Adipose tissue (tissue), 3 donors: ENCODE measurements around the gene LBR. TPM values are rescaled to one million over a fixed set of nuclear protein-coding genes. Genes with fewer than 3 reads are reported as not detected.
"Not testable (repeated sequence)": the region's sequence is repeated elsewhere in the genome, so short reads cannot be mapped to it uniquely, and the experiment has no call there.

ENCODE experiments used
- H3K27ac ChIP-seq: one replicate; pipeline ENCODE4 v1.5.1; 2013; ENCODE audit warnings: low read depth, low read length
- WGBS, 3 donors: extraction: QIAGEN DNeasy Blood & Tissue Kit; methylation state at CpG; one replicate each; pipeline ENCODE4 v1.1.7; 2013; 5-methylcytosine and 5-hydroxymethylcytosine counted together
- polyA plus RNA-seq, 3 donors: library from polyadenylated mRNA; stranded (reverse); fragments of 200-250 nt; gene quantifications; one replicate each; pipeline ENCODE4 v1.2.3, GENCODE V29; 2013
- donor health status: healthy with polysubstance abuse.
- donor health status: Bipolar disorder and iron deficiency.
- donor health status: healthy.

LBR gene
- polyA plus RNA-seq = 10 to 100 TPM in 2 of 3 donors, 1 to 10 TPM in 1; 8.5 to 19.6 (median 10.4) TPM

GRCh38 chr1:225427235-225428067 lies at the start of gene LBR:
TSS of gene LBR (minus strand) at chr1:225428038. CDS start at chr1:225424075, 3,963 bp downstream.
- WGBS, 3 donors = 0% methylated on average over 63 to 94 of the region's 94 CpGs
- H3K27ac ChIP-seq = peak within 1 kb of the TSS; percentile 52

DNA sequence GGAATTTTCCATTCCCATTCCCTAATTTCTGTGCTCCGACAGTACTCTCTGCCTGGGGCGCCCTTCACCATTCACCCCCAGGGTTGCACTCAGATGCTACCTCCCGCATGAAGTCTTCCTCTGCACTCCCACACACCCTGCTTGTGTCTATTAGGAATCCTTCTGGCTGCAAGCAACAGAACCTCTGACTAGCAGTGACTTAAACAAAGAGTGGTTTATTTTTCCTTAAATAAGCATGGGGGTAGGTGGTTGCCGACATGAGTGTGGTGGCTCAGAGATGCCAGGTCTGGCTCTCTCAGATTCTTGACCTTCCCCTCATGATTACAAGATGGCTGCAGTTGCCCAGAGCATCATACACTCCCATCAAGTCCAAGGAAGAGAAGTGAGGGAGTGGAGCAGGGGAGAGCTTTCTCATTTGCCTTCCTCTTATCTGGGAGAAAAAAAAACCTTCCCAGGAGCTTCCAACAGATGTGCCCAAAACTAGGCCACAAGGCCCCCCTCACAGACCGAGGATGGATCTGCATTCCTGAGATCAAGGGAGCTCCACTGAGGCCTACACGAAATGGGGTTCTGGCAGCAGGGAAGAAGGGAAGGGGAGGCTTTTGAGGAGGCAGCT lies 49.6 kb upstream of the LBR start:
- WGBS, 3 donors = 93 to 94% (median 93%) methylated on average over 6 of the region's 6 CpGs
- H3K27ac ChIP-seq = no peak overlapping the region

DNA sequence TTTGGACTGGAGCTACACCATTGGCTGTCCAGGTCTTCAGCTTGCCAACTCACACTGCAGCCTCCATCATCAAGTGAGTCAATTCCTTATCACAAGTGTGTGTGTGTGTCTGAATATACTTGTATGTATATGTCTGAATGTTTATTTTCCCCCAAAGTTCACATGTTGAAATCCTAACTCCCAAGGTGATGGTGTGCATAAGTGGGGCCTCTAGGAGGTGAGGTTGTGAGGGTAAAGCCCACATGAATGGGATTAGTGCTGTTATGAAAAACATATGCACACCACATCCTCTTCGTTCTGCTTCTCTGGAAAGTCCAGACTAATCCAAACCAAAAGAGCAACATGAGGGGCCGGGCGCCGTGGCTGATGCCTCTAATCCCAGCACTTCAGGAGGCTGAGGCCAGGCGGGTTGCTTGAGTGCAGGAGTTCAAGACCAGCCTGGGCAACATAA lies 48.7 kb upstream of the LBR start:
- H3K27ac ChIP-seq = no peak overlapping the region
- WGBS, 3 donors = 73 to 76% (median 75%) methylated on average over 5 of the region's 5 CpGs

DNA sequence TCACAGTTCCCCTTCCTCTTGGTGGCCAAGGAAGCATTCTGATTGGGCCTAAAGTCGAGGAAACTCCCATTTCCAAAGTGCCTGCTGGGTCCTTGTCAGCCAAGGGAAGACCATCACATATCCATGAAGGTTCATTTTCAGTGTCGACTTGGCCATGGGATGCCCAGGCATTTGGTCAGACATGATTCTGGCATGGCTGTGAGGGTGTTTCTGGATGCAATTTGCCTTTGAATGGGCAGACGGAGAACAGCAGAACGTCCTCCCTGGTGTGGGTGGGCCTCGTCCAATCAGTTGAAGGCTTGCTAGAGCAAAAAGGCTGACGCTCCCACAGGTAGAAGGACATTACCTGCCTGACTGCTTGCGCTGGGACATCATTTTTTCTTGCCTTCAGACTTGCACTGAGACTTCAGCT lies 48.3 kb upstream of the LBR start:
- no peak overlapping the region for H3K27ac ChIP-seq
- WGBS, 3 donors = 87 to 92% (median 90%) methylated on average over 7 of the region's 7 CpGs

- 26 to 29% (median 27%) methylated on average over 46 to 50 of the region's 50 CpGs for WGBS, 3 donors
- H3K27ac ChIP-seq = no peak overlapping the region
Observed at GRCh38 chr1:225474986-225475820, 47.4 kb upstream of the LBR start.

DNA sequence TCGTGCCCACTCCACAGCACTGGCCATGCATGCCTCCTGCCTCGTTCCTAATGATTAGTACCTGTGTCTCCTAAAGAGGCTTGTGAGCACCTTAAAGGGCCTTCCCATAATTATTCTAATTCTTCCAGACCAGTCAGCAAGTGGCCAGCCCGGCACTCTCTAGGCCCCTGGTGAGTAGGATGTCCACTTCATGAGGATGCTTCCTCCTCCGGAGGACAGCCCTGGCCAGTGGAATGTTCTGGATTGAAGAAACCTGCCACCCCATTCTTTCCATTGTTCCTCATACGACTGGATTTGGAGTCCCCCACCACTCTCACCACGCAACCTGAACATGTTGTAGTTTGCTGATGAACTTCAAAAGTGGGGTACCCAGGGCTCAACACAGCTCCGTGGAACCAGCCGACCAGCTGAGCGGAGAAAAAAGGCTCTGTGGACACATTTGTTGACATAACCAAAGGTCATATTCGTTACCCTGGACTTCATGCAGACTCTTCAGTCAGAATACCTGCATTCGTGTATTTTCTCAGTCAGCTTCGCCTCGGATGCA lies 46.7 kb upstream of the LBR start:
- no peak overlapping the region for H3K27ac ChIP-seq
- WGBS, 3 donors = 39 to 47% (median 41%) methylated on average over 13 of the region's 13 CpGs

DNA sequence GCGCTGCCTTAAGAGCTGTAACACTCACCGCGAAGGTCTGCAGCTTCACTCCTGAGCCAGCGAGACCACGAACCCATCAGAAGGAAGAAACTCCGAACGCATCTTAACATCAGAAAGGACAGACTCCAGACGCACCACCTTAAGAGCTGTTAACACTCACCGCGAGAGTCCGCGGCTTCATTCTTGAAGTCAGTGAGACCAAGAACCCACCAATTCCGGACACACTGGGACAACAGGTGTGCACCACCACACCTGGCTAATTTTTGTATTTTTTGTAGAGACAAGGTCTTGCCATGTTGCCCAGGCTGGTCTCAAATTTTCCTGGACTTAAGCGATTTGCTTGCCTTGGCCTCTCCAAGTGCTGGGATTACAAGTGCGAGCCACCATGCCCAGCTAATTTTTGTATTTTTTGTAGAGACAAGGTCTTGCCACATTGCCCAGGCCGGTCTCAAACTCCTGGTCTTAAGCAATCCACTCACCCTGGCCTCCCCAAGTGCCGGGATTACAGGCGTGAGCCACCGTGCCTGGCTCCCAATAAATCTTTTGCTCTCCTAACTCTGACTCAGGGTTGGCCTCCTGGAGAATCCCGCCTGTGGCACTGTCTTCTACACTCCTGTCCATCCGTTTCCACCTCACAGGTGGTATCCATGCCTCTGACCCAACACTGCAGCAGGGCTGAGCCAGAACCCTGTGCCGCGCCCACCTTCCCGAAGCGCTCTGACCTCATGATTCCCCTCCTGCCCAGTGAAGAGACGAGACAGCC lies 46.0 kb upstream of the LBR start:
- not testable (repeated sequence) for H3K27ac ChIP-seq
- 86 to 90% (median 89%) methylated on average over 26 of the region's 26 CpGs for WGBS, 3 donors

DNA sequence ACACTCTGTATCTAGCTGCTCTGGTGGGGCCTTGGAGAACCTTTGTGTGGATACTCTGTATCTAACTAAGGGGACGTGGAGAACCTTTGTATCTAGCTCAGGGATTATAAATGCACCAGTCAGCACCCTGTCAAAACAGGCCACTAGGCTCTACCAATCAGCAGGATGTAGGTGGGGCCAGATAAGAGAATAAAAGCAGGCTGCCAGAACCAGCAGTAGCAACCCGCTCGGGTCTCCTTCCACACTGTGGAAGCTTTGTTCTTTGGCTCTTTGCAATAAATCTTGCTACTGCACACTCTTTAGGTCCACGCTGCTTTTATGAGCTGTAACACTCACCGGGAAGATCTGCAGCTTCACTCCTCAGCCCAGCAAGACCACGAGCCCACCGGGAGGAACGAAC lies 45.4 kb upstream of the LBR start:
- H3K27ac ChIP-seq = not testable (repeated sequence)
- 52 to 70% (median 61%) methylated on average over 8 of the region's 8 CpGs for WGBS, 3 donors

DNA sequence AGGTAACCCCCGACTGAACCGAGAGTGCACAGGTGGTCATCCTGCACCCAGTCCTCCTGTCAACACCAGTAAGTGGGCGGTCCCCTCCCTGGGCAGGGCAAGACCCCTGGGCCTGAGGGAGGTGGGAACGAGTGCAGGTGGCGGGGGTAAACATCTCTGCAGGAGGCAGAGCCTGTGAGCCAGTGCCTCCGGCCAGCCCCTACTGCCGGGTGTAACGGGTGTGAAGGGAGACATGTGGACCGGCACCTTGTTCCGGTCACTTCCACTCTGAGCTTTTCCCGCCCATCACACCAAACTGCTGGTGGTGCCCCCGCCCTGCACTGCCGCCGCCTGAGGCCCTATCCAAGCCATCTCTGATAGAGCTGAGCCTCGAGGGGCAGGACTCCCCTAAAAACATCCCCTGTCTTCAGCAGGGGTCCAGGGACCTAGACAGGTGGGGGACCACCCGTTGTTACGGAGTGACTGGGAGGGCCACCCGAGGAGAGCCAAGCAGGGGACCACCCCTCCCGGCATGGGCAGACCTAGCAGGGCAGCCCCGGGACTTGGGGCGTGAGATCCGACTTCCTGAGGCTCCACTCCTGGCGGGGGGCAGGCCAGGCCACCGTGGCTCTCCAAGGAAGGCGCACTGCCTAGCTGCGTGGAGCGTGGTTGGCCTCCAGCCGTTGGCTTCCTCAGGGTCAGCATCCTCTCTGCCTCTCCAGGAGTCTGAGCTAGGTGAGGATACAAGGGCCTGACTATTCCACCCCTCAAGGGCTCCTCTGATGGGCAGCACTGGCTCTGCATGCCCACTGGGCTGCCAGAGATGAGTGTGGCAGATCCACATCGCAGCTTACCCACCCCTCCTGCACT lies 43.8 kb upstream of the LBR start:
- H3K27ac ChIP-seq = no peak overlapping the region
- WGBS, 3 donors = 72 to 82% (median 82%) methylated on average over 29 of the region's 29 CpGs

- WGBS, 3 donors = 69 to 77% (median 72%) methylated on average over 8 of the region's 8 CpGs
- no peak overlapping the region for H3K27ac ChIP-seq
Observed at GRCh38 chr1:225471109-225471452, 43.2 kb upstream of the LBR start.

DNA sequence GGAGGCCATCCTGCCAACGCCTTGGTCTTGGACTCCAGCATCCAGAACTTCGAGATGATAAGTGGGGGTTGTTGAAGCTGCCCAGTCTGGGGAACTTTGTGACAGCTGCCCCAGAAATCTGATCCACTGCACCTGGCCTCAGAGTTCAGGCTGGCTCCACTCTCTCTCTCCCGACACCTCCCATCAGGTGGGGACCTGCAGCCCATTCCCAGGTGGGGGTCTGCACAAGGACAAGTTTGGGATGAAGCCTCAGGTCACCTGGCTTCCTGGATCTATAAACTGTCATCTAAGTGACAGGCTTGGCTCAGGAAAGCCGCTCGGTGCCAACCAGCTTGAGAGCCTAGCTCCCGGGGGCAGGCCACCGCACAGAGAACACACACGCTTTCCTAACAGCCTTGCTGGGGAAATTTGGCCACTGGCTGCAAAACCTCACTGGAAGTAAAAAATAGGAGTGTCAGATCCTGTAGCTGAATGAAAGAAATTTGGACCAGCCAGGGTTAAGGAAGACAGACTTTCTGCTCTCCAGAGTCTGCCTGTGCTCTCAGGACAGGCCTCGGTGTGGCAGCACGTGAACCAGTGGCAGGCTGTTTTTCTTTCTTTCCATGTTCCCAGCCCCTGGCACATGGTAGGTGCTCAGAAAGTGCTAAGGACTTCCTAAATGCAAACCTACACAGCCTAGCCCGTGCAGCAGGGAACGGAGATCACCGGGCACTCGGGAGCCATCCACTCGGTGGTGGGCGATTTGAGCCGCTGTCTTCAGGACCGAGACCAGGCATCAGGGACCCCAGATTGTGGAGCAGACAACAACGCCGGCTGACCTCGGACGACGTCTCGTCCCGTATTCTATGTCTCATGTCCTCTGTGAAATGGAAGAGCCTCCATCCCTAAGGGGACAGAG lies 42.6 kb upstream of the LBR start:
- no peak overlapping the region for H3K27ac ChIP-seq
- WGBS, 3 donors = 78 to 85% (median 85%) methylated on average over 24 to 25 of the region's 25 CpGs

DNA sequence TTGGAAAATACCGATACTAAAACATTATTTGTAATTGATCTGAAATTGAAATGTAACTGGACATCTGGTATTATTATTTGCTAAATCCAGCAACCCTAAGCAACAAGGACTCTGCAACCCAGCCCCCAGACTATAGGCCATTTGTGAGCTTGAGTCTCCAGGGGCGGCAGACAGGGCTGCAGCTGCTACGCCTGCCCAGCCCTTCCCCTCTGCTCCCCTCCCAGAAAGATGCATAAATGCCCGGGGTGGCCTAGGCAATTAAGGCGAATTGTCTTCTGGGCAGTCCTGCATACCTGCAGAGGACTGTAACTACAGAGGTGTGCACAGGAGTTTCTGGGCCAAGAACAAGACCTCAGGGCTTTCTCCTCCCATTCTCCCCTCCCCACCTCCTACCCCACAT lies 41.2 kb upstream of the LBR start:
- 90 to 97% (median 96%) methylated on average over 5 of the region's 5 CpGs for WGBS, 3 donors
- no peak overlapping the region for H3K27ac ChIP-seq

- no peak overlapping the region for H3K27ac ChIP-seq
- WGBS, 3 donors = 74 to 85% (median 82%) methylated on average over 10 of the region's 10 CpGs
Observed at GRCh38 chr1:225468270-225469020, 40.6 kb upstream of the LBR start.

DNA sequence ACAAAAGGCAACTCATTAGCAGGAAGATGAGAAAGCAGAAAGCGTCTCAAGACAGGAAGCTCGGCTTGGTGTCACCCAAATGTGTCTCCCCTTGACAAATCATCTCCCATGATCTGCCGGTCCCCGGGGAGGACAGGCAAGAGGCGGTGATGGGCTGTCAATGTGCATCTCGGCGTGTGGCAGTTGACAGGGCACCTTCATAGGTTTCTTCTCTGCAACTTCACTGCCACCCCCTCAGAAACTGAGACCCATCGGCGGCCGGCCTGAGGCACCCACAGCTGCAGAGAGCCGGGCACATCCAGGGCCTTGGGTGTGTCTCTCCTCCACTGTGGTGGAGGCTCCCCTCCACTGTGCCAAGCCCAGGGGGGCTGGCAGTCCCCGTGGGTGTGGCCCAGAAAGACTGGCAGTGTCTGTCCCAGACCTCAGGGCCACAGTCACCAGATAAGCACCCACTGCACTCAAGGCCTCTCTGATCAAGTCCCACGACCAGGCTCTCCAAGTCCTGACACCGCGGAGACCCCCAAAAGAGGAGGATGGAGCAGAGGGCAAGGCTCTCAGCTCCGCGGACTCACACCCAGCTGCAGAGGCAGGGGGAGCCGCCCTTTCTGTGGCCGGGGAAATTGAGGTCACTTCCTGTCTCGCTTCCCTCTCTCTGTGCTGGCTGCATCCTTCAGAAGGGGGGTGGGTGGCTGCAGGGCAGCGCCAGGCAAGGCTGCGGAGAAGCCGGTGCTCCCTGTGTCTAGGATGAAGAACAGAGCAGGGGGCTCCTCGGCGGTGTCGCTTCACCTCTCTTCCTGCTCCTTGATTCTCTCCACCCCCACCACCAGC lies 39.6 kb upstream of the LBR start:
- H3K27ac ChIP-seq = peak overlapping the region; percentile 73
- WGBS, 3 donors = 29 to 67% (median 34%) methylated on average over 26 of the region's 26 CpGs

DNA sequence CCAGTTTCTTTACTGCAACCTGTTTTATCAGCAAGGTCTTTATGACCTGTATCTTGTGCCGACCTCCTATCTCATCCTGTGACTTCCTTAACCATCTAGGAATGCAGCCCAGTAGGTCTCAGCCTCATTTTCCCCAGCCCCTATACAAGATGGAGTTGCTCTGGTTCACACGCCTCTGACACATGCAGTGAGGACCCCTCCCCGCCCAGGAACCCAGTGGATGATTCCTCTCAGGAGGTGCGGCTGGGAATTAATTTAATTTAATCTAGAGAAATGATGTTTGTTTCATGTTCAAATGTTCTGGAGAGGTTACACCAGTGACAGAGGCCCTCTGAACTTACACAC lies 39.0 kb upstream of the LBR start:
- no peak overlapping the region for H3K27ac ChIP-seq
- WGBS, 3 donors = 86 to 92% (median 88%) methylated on average over 4 of the region's 4 CpGs
